ENCODE data around the gene AQP4. TPM values are rescaled to one million over a fixed set of nuclear protein-coding genes. Genes with fewer than 3 reads are reported as not detected.

Gene AQP4
- total and polyA plus RNA-seq, 10 of the 15 experiments (the other 5 are each of a cell fraction or from before 2014, with no cell fraction given): 0.10 to 0.18 TPM; not detected in 8

DNA sequence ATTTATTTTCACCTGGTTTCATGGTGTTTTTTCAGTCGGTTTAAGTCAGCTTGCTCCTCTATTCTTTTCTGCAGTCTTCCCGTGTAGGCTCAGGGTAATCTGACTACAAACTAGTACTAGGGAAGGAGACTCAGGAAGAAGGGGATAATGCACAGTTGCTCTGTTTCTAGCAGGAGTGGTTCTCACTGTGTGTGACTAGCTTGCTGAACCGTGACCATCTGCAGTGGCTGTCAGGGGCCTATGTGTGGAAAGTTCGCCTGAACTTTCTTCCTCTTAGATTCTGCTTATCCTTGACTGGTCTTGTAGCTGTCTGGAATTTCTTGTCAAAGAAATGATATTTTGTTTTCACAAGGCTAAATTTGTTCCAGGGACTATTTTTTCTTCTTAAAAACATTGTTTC lies 46.3 kb upstream of the AQP4 start:
- no peak for FAIRE-seq
- POLR2A ChIA-PET: no interaction called here
- TF ChIP-seq BHLHE40 (IDR thresholded peaks at IDR 0.05; ENCODE audit: borderline replicate concordance in 1 of 2, low read depth in 2 of 2, low read length in 1 of 2) (no peak), ESRRA (IDR thresholded peaks at IDR 0.05; ENCODE audit: low read length) (no peak), PAX5 (IDR thresholded peaks at IDR 0.05; ENCODE audit: borderline replicate concordance, low read depth, low read length) (peak; percentile 87), EZH2 (IDR thresholded peaks at IDR 0.05; ENCODE audit: borderline replicate concordance, control insufficient read depth, low read depth, low read length) (no peak), IKZF1 (conservative IDR thresholded peaks at IDR 0.05) (no peak)
- BruUV-seq (replicated peaks): no TSS peak
- intact Hi-C loops (cut with micrococcal nuclease; ENCODE audit: unreplicated experiment): no loop called here
- Histone ChIP-seq H3K9me3 (replicated peaks; ENCODE audit: control insufficient read depth, insufficient read depth, low read length) (no peaks in the 10 kb centered on the region), H2AFZ (ENCODE audit: control insufficient read depth, low read depth, low read length) (no peak overlapping the region), H3K36me3 (ENCODE audit: control insufficient read depth in 2 of 2, insufficient read depth in 2 of 2, low read length in 1 of 2) (no peaks in the 10 kb centered on the region), H3K27me3 (replicated peaks in 1 of 2; ENCODE audit: control insufficient read depth in 2 of 2, insufficient read depth in 2 of 2, low read length in 1 of 2) (no peaks in the 10 kb centered on the region), H3K79me2 (ENCODE audit: control insufficient read depth, insufficient read depth, low read length) (no peaks in the 10 kb centered on the region), H3K4me1 (ENCODE audit: control insufficient read depth, insufficient read depth, low read length) (no peaks in the 10 kb centered on the region), H3K27ac (ENCODE audit: control insufficient read depth, insufficient read depth) (no peak overlapping the region), H3K4me2 (ENCODE audit: control insufficient read depth, insufficient read depth) (no peak overlapping the region), H3K4me3 (no peak overlapping the region), H4K20me1 (ENCODE audit: control insufficient read depth, insufficient read depth) (no peaks in the 10 kb centered on the region), H3K9ac (ENCODE audit: control insufficient read depth, insufficient read depth, low read length) (no peak overlapping the region; the same call in 1 of the 2 replicates)
- SMC1A ChIA-PET (ENCODE audit: uncharacterized antibody, unreplicated experiment): interaction anchor here (0.7 to 1.1 kb wide), 3 partner anchors 12 to 56 kb away, joined by 3 to 6 read pairs (median 3); no protein-coding TSS in a partner anchor
- ATAC-seq: no peak
- WGBS (ENCODE audit: insufficient coverage, insufficient replicate concordance, low lambda C conversion rate, missing lambda C conversion rate): 26% methylated on average over 4 of the region's 4 CpGs
- DNase-seq (ENCODE audit: low read depth, low spot score): no peak
- in situ Hi-C loops (cut with MboI): loop anchor here (10.0 kb wide), 1 partner anchor 63 kb away; no protein-coding TSS in a partner anchor
- RAD21 ChIA-PET (ENCODE audit: unreplicated experiment): no interaction called here
- CTCF ChIA-PET: no interaction called here

DNA sequence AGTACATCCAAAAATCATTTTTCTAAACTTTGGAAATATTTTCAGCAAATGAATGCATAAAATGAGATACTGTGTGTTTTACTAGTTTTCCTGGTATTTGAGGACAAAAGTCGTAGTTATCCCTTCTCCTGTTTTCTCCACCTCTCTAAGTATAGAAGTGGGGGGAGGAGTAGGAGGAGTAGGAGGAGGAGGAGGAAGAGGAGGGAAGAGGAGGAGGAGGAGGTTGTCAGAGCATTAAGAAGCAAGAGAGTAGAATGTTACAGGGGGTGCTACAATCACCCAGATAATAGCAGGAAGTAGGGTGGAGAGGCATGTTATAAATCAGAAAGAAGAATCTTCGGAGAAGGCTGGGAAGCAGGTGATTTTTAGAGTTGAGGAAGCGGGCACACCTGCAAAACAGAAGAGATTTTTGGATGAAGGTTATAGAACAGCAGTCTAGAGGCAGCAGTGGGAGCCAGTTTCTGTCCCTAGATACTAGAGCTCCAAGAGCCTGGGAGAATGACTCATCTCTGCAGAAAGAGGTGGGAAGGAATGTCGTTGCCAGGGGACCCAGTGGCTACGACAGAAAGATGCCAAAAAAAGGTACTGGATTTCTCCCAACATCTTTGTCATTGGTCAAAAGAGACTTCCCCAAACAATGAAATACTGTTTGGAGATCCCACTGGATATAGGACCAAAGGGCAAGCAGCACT lies 44.2 kb upstream of the AQP4 start:
- ATAC-seq (no peak), FAIRE-seq (no peak), DNase-seq (ENCODE audit: low read depth, low spot score) (no peak)
- no TSS peak for BruUV-seq (replicated peaks)
- H3K27ac ChIP-seq (ENCODE audit: control insufficient read depth, insufficient read depth): no peak overlapping the region
- POLR2A ChIA-PET: no interaction called here
- no peak overlapping the region for H3K9ac ChIP-seq (ENCODE audit: control insufficient read depth, insufficient read depth, low read length)
- H3K27me3 ChIP-seq (replicated peaks in 1 of 2; ENCODE audit: control insufficient read depth in 2 of 2, insufficient read depth in 2 of 2, low read length in 1 of 2): no peaks in the 10 kb centered on the region
- RAD21 ChIA-PET (ENCODE audit: unreplicated experiment): no interaction called here
- WGBS (ENCODE audit: insufficient coverage, insufficient replicate concordance, low lambda C conversion rate, missing lambda C conversion rate): 14% methylated on average over 5 of the region's 5 CpGs
- no peak overlapping the region for H3K4me3 ChIP-seq
- H2AFZ ChIP-seq (ENCODE audit: control insufficient read depth, low read depth, low read length): no peak overlapping the region
- no peaks in the 10 kb centered on the region for H3K4me1 ChIP-seq (ENCODE audit: control insufficient read depth, insufficient read depth, low read length)
- CTCF ChIA-PET: no interaction called here
- SMC1A ChIA-PET (ENCODE audit: uncharacterized antibody, unreplicated experiment): interaction anchor here (1.2 kb wide), 1 partner anchor 12 kb away, joined by 3 read pairs; no protein-coding TSS in a partner anchor
- H3K36me3 ChIP-seq (ENCODE audit: control insufficient read depth in 2 of 2, insufficient read depth in 2 of 2, low read length in 1 of 2): no peaks in the 10 kb centered on the region
- in situ Hi-C loops (cut with MboI) (loop anchor here (10.0 kb wide), 1 partner anchor 65 kb away; no protein-coding TSS in a partner anchor), intact Hi-C loops (cut with micrococcal nuclease; ENCODE audit: unreplicated experiment) (no loop called here)
- no peaks in the 10 kb centered on the region for H3K79me2 ChIP-seq (ENCODE audit: control insufficient read depth, insufficient read depth, low read length)
- no peaks in the 10 kb centered on the region for H3K9me3 ChIP-seq (replicated peaks; ENCODE audit: control insufficient read depth, insufficient read depth, low read length)
- no peak overlapping the region for H3K4me2 ChIP-seq (ENCODE audit: control insufficient read depth, insufficient read depth)
- H4K20me1 ChIP-seq (ENCODE audit: control insufficient read depth, insufficient read depth): no peaks in the 10 kb centered on the region
- TF ChIP-seq, protein P1, sequence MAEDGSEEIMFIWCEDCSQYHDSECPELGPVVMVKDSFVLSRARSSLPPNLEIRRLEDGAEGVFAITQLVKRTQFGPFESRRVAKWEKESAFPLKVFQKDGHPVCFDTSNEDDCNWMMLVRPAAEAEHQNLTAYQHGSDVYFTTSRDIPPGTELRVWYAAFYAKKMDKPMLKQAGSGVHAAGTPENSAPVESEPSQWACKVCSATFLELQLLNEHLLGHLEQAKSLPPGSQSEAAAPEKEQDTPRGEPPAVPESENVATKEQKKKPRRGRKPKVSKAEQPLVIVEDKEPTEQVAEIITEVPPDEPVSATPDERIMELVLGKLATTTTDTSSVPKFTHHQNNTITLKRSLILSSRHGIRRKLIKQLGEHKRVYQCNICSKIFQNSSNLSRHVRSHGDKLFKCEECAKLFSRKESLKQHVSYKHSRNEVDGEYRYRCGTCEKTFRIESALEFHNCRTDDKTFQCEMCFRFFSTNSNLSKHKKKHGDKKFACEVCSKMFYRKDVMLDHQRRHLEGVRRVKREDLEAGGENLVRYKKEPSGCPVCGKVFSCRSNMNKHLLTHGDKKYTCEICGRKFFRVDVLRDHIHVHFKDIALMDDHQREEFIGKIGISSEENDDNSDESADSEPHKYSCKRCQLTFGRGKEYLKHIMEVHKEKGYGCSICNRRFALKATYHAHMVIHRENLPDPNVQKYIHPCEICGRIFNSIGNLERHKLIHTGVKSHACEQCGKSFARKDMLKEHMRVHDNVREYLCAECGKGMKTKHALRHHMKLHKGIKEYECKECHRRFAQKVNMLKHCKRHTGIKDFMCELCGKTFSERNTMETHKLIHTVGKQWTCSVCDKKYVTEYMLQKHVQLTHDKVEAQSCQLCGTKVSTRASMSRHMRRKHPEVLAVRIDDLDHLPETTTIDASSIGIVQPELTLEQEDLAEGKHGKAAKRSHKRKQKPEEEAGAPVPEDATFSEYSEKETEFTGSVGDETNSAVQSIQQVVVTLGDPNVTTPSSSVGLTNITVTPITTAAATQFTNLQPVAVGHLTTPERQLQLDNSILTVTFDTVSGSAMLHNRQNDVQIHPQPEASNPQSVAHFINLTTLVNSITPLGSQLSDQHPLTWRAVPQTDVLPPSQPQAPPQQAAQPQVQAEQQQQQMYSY (CRISPR knock-in tag; IDR thresholded peaks at IDR 0.05): no peak
- no peak for TF ChIP-seq RB1 (IDR thresholded peaks at IDR 0.05; ENCODE audit: borderline replicate concordance)
- TF ChIP-seq BCLAF1 (IDR thresholded peaks at IDR 0.05): no peak
- no peak for TF ChIP-seq HDAC6 (IDR thresholded peaks at IDR 0.05; ENCODE audit: unreplicated experiment)

Data from GM12878 (cell line).